Fibroblast of skin of back (primary cell): ENCODE data around the gene RIMBP2.
"Not testable (repeated sequence)": the region's sequence is repeated elsewhere in the genome, so short reads cannot be mapped to it uniquely, and the experiment has no call there.

ENCODE experiments used
- DNase-seq: peaks from one replicate; pipeline ENCODE4 v3.0.0-alpha.2; 2013

Gene RIMBP2

GRCh38 chr12:130706311-130706710 lies 9.8 kb downstream of the RIMBP2 start:
- no peak for DNase-seq

- no peak for DNase-seq
Measured at GRCh38 chr12:130705178-130705822, 10.8 kb downstream of the RIMBP2 start.

GRCh38 chr12:130704606-130705005 lies 11.5 kb downstream of the RIMBP2 start:
- DNase-seq = no peak

GRCh38 chr12:130703733-130704375 lies 12.2 kb downstream of the RIMBP2 start:
- no peak for DNase-seq

- no peak for DNase-seq
Measured at GRCh38 chr12:130702966-130703732, 12.9 kb downstream of the RIMBP2 start.

- DNase-seq = no peak
Measured at GRCh38 chr12:130701402-130701744, 14.7 kb downstream of the RIMBP2 start.

GRCh38 chr12:130700492-130701401 lies 15.4 kb downstream of the RIMBP2 start:
- no peak for DNase-seq

- no peak for DNase-seq
Measured at GRCh38 chr12:130698106-130698505, 18.0 kb downstream of the RIMBP2 start.

GRCh38 chr12:130696379-130697100 lies 19.6 kb downstream of the RIMBP2 start:
- no peak for DNase-seq

- no peak for DNase-seq
Measured at GRCh38 chr12:130695061-130695460, 21.0 kb downstream of the RIMBP2 start.

- no peak for DNase-seq
Measured at GRCh38 chr12:130689408-130690405, 26.4 kb downstream of the RIMBP2 start.

- DNase-seq = not testable (repeated sequence)
Measured at GRCh38 chr12:130688999-130689398, 27.1 kb downstream of the RIMBP2 start.

- no peak for DNase-seq
Measured at GRCh38 chr12:130687796-130688778, 28.0 kb downstream of the RIMBP2 start.

- no peak for DNase-seq
Measured at GRCh38 chr12:130687190-130687589, 28.9 kb downstream of the RIMBP2 start.

GRCh38 chr12:130686511-130686991 lies 29.5 kb downstream of the RIMBP2 start:
- no peak for DNase-seq

- DNase-seq = no peak
Measured at GRCh38 chr12:130685850-130686249, 30.2 kb downstream of the RIMBP2 start.

- no peak for DNase-seq
Measured at GRCh38 chr12:130685250-130685787, 30.8 kb downstream of the RIMBP2 start.

GRCh38 chr12:130683811-130684210 lies 32.3 kb downstream of the RIMBP2 start:
- no peak for DNase-seq

GRCh38 chr12:130683080-130683479 lies 33.0 kb downstream of the RIMBP2 start:
- DNase-seq = no peak
